ENCODE data around the gene NPS.

GRCh38 chr10:127524229-127524628 lies 24.9 kb upstream of the NPS start:
- TF ChIP-seq CTCF (IDR thresholded peaks at IDR 0.05; ENCODE audit: insufficient read depth, low read length, poor library complexity, severe bottlenecking) (no peak), EZH2phosphoT487 (conservative IDR thresholded peaks at IDR 0.05; ENCODE audit: low read length) (no peak)
